Endothelial cell of umbilical vein (primary cell): Measurements from ENCODE around the gene MRAP. TPM values are rescaled to one million over a fixed set of nuclear protein-coding genes. Genes with fewer than 3 reads are reported as not detected.
"Not testable (repeated sequence)": the region's sequence is repeated elsewhere in the genome, so short reads cannot be mapped to it uniquely, and the experiment has no call there.

Experiments
- BruUV-seq: library from RNA; stranded (reverse); fragments of 400-500 nt; replicated peaks from 2 replicates; lab custom pipeline; 2021; lab: Mats Ljungman, UMichigan
- CTCF ChIA-PET: fragments of 300-600, 350-600 bp; sonication (Branson Sonifier 250); formaldehyde crosslinking; loops from one replicate; lab custom pipeline; 2021; ENCODE audit warnings: antibody characterized with exemption, inconsistent platforms; lab: Charles Lee
- POLR2A ChIA-PET: fragments of 300-600, 350-600 bp; sonication (Branson Sonifier 250); formaldehyde crosslinking; loops from one replicate; lab custom pipeline; 2021; ENCODE audit warnings: antibody characterized with exemption, inconsistent platforms; lab: Charles Lee
- DNase-seq: peaks from one replicate; pipeline ENCODE4 v3.0.0-alpha.2; 2011; ENCODE audit warnings: low read depth, low spot score
- FAIRE-seq: peaks from 2 replicates; lab custom pipeline; 2011; peaks lifted over from hg19 to GRCh38; lab: Jason Lieb, UNC
- H2AFZ ChIP-seq: 2 replicates; pipeline ENCODE4 v1.6.0; 2012; ENCODE audit warnings: low read depth, low read length, control low read depth, inconsistent platforms
- H3K27ac ChIP-seq: 2 replicates; pipeline ENCODE4 v1.5.1; 2011; ENCODE audit warnings: low read depth, mild to moderate bottlenecking, control low read depth, low read length, moderate library complexity; ENCODE audit not compliant: insufficient read depth
- H3K27me3 ChIP-seq, 2 experiments: 2 replicates each; pipeline versions ENCODE4 v1.6.0 to v1.6.1; 2011; ENCODE audit warnings: low read length in 2 of 2, mixed read lengths in 1 of 2; ENCODE audit not compliant: control insufficient read depth in 2 of 2, insufficient read depth in 2 of 2
- H3K36me3 ChIP-seq, 2 experiments: 2 replicates in 1 of 2; 3 replicates in 1 of 2; pipeline ENCODE4 v1.5.1; 2011; ENCODE audit warnings: low read length in 2 of 2, mild to moderate bottlenecking in 1 of 2, moderate library complexity in 1 of 2; ENCODE audit not compliant: control insufficient read depth in 2 of 2, insufficient read depth in 2 of 2; ENCODE audit errors: extremely low read depth in 1 of 2
- H3K4me1 ChIP-seq: 3 replicates; pipeline ENCODE4 v1.5.1; 2011; ENCODE audit warnings: mild to moderate bottlenecking, low read length; ENCODE audit not compliant: control insufficient read depth, insufficient read depth; ENCODE audit errors: extremely low read depth
- H3K4me2 ChIP-seq: 2 replicates; pipeline ENCODE4 v1.6.1; 2011; ENCODE audit warnings: low read length, control low read depth, mixed read lengths; ENCODE audit not compliant: insufficient read depth
- H3K4me3 ChIP-seq, 3 experiments: fragments of 200-600 bp in 1 of 3; sonication (generic), shearing (Covaris generic) in 1 of 3; replicated peaks in 1 of 3; 2 replicates each; pipeline ENCODE4 v1.5.1; 2011 to 2016; ENCODE audit warnings: control low read depth in 3 of 3, low read length in 3 of 3, mild to moderate bottlenecking in 2 of 3, inconsistent platforms in 1 of 3, low read depth in 1 of 3, moderate library complexity in 1 of 3; ENCODE audit not compliant: insufficient read depth in 1 of 3
- H3K79me2 ChIP-seq: 2 replicates; pipeline ENCODE4 v1.6.0; 2012; ENCODE audit warnings: low read length, inconsistent platforms; ENCODE audit not compliant: control insufficient read depth, insufficient read depth
- H3K9ac ChIP-seq: replicated peaks from 2 replicates; pipeline ENCODE3; 2011; ENCODE audit warnings: low read length, control low read depth; ENCODE audit not compliant: insufficient read depth; ENCODE audit errors: extremely low read depth
- H3K9me1 ChIP-seq: replicated peaks from 3 replicates; pipeline ENCODE4 v1.6.0; 2011; ENCODE audit warnings: mild to moderate bottlenecking, low read length; ENCODE audit not compliant: control insufficient read depth, insufficient read depth; ENCODE audit errors: extremely low read depth
- H3K9me3 ChIP-seq: replicated peaks from 2 replicates; pipeline ENCODE4 v1.5.1; 2012; ENCODE audit warnings: low read length, inconsistent platforms; ENCODE audit not compliant: control insufficient read depth, insufficient read depth
- H4K20me1 ChIP-seq: replicated peaks from 2 replicates; pipeline ENCODE3; 2011; ENCODE audit warnings: mild to moderate bottlenecking, low read length; ENCODE audit not compliant: control insufficient read depth, insufficient read depth; ENCODE audit errors: extremely low read depth
- EZH2 ChIP-seq: IDR thresholded peaks from 2 replicates; pipeline ENCODE4 v1.6.1; 2012; ENCODE audit warnings: borderline replicate concordance, low read depth, mild to moderate bottlenecking, moderate library complexity, low read length, inconsistent platforms; ENCODE audit not compliant: severe bottlenecking
- GATA2 ChIP-seq: IDR thresholded peaks from 2 replicates; pipeline ENCODE4 v1.7.0; 2011; ENCODE audit warnings: low read depth, mild to moderate bottlenecking, moderate library complexity, mixed read lengths, low read length; ENCODE audit not compliant: insufficient read length, insufficient read depth
- JUN ChIP-seq: IDR thresholded peaks from 2 replicates; pipeline ENCODE4 v1.6.1; 2011; ENCODE audit warnings: borderline replicate concordance, low read depth; ENCODE audit not compliant: insufficient read length, insufficient read depth
- MYC ChIP-seq: IDR thresholded peaks from one replicate; pipeline ENCODE4 v1.6.1; 2011; ENCODE audit warnings: mild to moderate bottlenecking, low read depth, low read length
- dilution Hi-C: fragments of 300-500 bp; cut with MboI; formaldehyde crosslinking; loops from one replicate; pipeline ENCODE4 v1.15.0; 2019; ENCODE audit warnings: low sequenced_read_pairs; ENCODE audit not compliant: extremely low pct_ligation_motif_present
- intact Hi-C: fragments of 100-400 bp; cut with micrococcal nuclease; formaldehyde crosslinking; loops from one replicate; pipeline ENCODE4 v1.10.0; 2022
- polyA plus RNA-seq, 4 experiments: library from polyadenylated mRNA; depleted of rRNA in 3 of 4; stranded (reverse) in 3 of 4; unstranded in 1 of 4; fragments of >200 nt; gene quantifications; 2 replicates each; pipeline versions ENCODE4 v1.2.1 to v1.2.3, GENCODE V29; 2011 to 2012; ENCODE audit warnings: missing spikeins in 1 of 4
- total RNA-seq: library from RNA; stranded (reverse); gene quantifications from 2 replicates; pipeline ENCODE4 v1.2.3, GENCODE V29; 2021

Gene MRAP
- total and polyA plus RNA-seq, 2 donors (not counting 3 experiments of a cell fraction or from before 2014, with no cell fraction given), result not detected

- no peak overlapping the region for H3K27ac ChIP-seq
- no peak overlapping the region for H2AFZ ChIP-seq
- DNase-seq (no peak), FAIRE-seq (no peak)
- CTCF ChIA-PET, result interaction anchor here (0.8 to 3.6 kb wide), 4 partner anchors 13 to 476 kb away, joined by 3 to 17 read pairs (median 6); no protein-coding TSS in a partner anchor
- H4K20me1 ChIP-seq, result no peaks in the 10 kb centered on the region
- H3K4me2 ChIP-seq, result no peak overlapping the region
- TF ChIP-seq EZH2 (no peak), GATA2 (no peak), JUN (no peak), MYC (no peak)
- dilution Hi-C loops, result no loop called here
- POLR2A ChIA-PET, result no interaction called here
- no peaks in the 10 kb centered on the region for H3K79me2 ChIP-seq
- intact Hi-C loops, result no loop called here
- no peaks in the 10 kb centered on the region for H3K9me3 ChIP-seq
- H3K36me3 ChIP-seq, result peaks cover 0 to under 1% of the 10 kb centered on the region in 2 experiments
- no peak overlapping the region for H3K9ac ChIP-seq
- H3K4me3 ChIP-seq, result no peak overlapping the region
- peaks cover 8% of the 10 kb centered on the region for H3K4me1 ChIP-seq
- no peaks in the 10 kb centered on the region for H3K27me3 ChIP-seq
- BruUV-seq, result no TSS peak
- no peaks in the 10 kb centered on the region for H3K9me1 ChIP-seq
Measured at GRCh38 chr21:32261929-32262328, 36.7 kb upstream of the MRAP start.

- H3K9me3 ChIP-seq, H3K9ac ChIP-seq, POLR2A ChIA-PET, DNase-seq, H3K27ac ChIP-seq, H3K4me2 ChIP-seq, H3K36me3 ChIP-seq, FAIRE-seq, H3K27me3 ChIP-seq, intact Hi-C loops, H3K4me3 ChIP-seq, H3K79me2 ChIP-seq, H2AFZ ChIP-seq, H3K9me1 ChIP-seq, H4K20me1 ChIP-seq, dilution Hi-C loops, BruUV-seq, H3K4me1 ChIP-seq: not testable (repeated sequence)
- CTCF ChIA-PET, result interaction anchor here (1.8 kb wide), 1 partner anchor 479 kb away, joined by 4 read pairs; no protein-coding TSS in a partner anchor
Measured at GRCh38 chr21:32265321-32265720, 33.3 kb upstream of the MRAP start.
